ENCODE data around the gene ELMOD3.

DNA sequence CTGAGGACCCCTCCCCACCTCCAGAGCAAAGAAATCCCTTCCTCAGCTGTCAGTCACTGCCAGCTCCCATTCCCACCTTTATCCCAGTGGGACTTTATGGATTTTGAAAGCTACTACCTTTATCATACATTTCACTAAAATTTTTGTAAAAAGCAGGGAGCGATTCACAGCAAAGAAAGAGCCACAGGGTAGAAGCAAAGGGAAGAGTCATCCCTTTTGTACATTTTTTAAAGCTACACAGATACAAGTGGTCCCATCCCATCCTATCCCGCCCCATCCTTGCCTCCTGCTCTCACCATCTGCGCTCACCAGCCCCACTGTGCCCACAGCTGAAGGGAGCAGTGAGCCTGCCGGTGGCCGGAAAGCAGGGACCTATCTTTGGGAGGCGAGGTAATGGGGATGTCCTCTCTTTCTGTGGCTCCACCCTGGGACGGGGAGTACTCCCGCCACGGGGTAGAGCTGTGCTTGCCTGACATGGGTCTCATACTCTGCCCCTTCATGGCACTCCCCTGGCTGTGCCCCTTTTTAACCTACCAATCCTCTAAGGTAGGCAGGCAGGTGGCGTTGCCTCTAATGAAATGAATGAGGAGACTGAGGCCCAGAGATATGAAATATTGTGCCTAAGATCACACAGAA lies 77.1 kb downstream of the ELMOD3 start:
- TF ChIP-seq E2F1 (CRISPR knock-in tag; IDR thresholded peaks at IDR 0.05) (no peak), CEBPB (tag; IDR thresholded peaks at IDR 0.05) (no peak), ATF1 (CRISPR knock-in tag; IDR thresholded peaks at IDR 0.05) (no peak), ATF1 (tag; IDR thresholded peaks at IDR 0.05) (no peak), CEBPG (CRISPR knock-in tag; IDR thresholded peaks at IDR 0.05) (no peak), CEBPG (tag; conservative IDR thresholded peaks at IDR 0.05 in 1 of 2, IDR thresholded peaks at IDR 0.05 in 1 of 2) (no peak), ZNF146 (CRISPR knock-in tag; IDR thresholded peaks at IDR 0.05; ENCODE audit: unreplicated experiment) (no peak), ZNF143 (CRISPR knock-in tag; IDR thresholded peaks at IDR 0.05) (no peak), TAF1 (IDR thresholded peaks at IDR 0.05; ENCODE audit: control insufficient read depth, extremely low read depth, insufficient read depth, low read length, severe bottlenecking) (no peak), ZNF239 (CRISPR knock-in tag; IDR thresholded peaks at IDR 0.05) (no peak), CBFA2T3 (IDR thresholded peaks at IDR 0.05) (no peak), FOXM1 (IDR thresholded peaks at IDR 0.05; ENCODE audit: low read depth) (no peak), FOXM1 (CRISPR knock-in tag; IDR thresholded peaks at IDR 0.05; ENCODE audit: low read depth) (no peak), CTCF (IDR thresholded peaks at IDR 0.05 in 2 of 3, conservative IDR thresholded peaks at IDR 0.05 in 1 of 3; ENCODE audit: insufficient read depth in 2 of 3, low read depth in 1 of 3, low read length in 3 of 3) (no peak), CREM (IDR thresholded peaks at IDR 0.05; ENCODE audit: low read depth) (no peak)
- TF ChIP-seq, protein P1, sequence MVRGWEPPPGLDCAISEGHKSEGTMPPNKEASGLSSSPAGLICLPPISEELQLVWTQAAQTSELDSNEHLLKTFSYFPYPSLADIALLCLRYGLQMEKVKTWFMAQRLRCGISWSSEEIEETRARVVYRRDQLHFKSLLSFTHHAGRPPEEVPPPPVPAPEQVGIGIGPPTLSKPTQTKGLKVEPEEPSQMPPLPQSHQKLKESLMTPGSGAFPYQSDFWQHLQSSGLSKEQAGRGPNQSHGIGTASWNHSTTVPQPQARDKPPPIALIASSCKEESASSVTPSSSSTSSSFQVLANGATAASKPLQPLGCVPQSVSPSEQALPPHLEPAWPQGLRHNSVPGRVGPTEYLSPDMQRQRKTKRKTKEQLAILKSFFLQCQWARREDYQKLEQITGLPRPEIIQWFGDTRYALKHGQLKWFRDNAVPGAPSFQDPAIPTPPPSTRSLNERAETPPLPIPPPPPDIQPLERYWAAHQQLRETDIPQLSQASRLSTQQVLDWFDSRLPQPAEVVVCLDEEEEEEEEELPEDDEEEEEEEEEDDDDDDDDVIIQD (CRISPR knock-in tag; IDR thresholded peaks at IDR 0.05), result no peak

Measured in K562 (cell line).